ENCODE measurements around the gene PTPRR.

- no peak for TF ChIP-seq CTCF (IDR thresholded peaks at IDR 0.05)
- no peak for TF ChIP-seq EZH2 (IDR thresholded peaks at IDR 0.05; ENCODE audit: borderline replicate concordance, insufficient read depth, low read depth, low read length, poor library complexity, severe bottlenecking)
Observed at GRCh38 chr12:70732287-70732686, 188.3 kb downstream of the PTPRR start.

All from B cell (primary cell).